NK-92 (cell line): Measurements from ENCODE around the gene PGAP6.
"Not testable (repeated sequence)": the region's sequence is repeated elsewhere in the genome, so short reads cannot be mapped to it uniquely, and the experiment has no call there.

ENCODE experiments used
- DNase-seq: peaks from one replicate; lab custom pipeline; 2025; ENCODE audit not compliant: unreplicated experiment; lab: John Stamatoyannopoulos, UW

PGAP6 gene

GRCh38 chr16:379183-379960, 2.4 kb downstream of the PGAP6 start:
- DNase-seq = no peak

DNA sequence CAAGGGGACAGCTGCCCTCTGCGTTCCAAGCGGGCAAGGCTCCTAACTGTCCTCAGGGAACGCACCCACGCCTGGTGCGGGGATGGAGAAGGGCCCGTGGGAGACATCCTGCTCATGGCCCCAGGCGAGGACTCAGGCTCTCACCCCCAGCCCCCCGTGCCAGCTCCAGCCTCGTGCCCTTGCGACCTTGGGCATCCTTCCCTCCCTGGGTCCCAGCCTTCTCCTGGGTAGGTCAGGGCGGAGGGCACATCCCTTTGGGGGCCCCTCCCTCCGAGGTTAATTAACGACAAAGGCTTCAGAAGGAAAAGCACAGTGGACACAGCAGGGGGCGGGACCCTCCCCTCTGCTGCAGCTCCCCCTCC, 3.0 kb downstream of the PGAP6 start:
- no peak for DNase-seq

DNA sequence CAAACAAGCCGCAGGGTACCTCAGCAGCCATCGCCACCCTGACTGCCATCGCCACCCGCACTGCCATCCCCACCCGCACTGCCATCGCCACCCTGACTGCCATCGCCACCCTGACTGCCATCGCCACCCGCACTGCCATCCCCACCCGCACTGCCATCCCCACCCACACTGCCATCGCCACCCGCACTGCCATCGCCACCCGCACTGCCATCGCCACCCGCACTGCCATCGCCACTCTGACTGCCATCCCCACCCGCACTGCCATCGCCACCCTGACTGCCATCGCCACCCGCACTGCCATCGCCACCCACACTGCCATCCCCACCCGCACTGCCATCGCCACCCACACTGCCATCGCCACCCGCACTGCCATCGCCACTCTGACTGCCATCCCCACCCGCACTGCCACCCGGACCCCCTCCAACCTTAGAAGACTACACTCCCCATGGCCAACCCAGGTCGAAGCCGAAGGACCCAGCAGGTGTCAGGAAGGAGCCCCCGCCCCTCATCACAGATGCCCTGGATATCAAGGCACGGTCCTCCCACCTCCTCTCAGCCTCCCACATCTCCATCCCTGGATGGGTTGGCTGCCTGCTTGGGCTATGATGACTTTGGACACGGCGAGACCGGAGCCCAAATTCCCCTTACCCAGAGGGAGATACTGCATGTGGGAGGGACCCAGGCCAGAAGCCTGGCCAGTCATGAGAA, 3.5 kb downstream of the PGAP6 start:
- DNase-seq = not testable (repeated sequence)

DNA sequence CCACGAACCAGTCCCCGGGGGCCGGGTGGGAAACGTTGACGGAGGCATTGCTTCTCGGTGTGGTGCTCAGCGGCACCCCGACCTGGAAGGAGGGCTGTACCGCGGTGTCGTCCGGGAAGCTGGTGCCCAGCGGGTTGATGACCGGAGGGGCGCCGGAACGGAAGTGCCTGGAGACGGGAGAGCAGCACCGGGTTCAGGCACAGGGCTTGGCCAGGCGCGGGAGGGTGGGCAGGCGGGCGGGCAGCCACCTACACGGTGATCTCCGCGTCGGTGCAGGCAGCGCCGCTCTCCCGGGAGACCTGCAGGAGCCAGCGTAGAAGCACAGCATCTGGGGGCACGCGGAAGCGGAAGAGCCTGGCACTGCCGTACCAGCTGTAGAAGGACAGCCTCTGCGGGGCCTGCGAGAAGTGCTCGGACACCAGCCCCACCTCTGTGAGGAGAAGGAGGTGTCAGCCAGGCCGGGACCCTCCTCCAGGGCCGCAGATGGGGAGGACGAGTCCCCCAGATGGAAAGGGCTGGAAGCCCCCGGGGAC, 4.3 kb downstream of the PGAP6 start:
- DNase-seq = no peak

DNA sequence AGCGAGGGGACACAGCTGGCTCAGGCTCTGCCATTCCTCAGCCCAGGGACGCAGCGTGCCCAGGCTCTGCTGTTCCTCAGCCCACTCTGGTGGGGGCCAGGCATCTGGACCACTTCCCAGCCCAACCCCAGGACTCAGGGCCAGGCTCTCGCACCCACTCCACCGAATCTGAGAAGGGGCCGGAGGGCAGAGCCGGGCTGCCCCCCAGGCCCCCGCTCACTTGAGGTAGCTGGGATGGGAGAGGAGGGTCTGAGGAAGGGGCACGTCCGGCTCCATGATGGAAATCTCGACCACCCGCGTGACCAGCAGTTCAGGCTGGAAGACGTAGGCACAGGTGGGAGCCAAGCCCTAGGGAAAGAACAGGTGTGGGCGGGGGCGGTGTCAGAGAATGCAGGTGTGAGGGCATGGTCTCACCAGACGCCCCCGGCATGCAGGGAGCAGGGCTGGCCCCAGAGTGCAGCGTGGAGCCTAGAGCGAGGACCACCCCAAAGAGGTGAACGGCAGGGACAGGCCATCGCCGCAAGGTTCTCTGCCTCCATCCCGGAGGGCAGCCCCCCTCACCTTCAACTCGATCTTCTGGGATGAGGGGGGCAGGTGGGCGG, 4.9 kb downstream of the PGAP6 start:
- no peak for DNase-seq

DNA sequence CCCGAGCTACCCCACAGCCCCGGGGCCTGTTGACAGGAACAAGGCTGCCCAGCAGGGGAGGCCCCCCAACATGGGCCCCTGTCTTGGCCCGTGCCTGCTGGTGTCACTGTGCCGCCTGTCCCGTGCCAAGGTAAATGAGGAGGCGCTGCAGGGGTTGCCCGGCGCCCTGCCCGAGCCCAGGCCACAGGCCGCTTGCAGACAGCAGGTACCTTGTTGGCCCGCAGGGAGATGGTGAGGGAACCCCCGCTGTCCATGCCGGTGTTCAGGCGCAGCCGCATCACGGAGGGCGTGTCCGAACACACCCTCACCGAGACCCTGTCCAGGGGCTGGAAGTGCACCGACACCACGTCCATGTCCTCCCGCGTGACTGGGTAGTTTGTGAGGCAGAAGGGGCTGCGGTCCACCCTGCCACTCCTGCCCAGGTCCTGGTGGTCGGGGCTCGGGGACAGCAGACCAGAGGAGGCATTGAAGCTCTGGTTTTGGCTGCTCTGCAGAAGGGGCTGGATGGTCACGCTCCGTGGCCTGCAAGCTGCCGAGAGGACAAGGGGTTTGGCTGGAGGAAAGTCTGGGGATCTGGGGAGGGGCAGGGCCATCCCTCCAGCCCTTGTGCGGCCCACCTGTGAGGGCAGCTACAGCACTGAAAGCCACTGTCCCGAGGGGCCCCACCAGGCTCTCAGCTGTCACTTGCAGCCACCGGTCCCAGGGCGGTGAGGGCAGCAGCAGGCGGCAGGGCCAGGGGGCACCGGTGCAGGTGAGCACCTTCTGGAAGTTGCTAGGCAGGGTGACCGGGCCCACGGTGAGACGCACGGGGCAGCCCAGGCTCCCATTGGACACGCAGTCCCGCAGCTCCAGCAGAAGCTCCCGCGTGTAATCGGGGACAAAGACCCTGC, 5.6 kb downstream of the PGAP6 start:
- DNase-seq = no peak

DNA sequence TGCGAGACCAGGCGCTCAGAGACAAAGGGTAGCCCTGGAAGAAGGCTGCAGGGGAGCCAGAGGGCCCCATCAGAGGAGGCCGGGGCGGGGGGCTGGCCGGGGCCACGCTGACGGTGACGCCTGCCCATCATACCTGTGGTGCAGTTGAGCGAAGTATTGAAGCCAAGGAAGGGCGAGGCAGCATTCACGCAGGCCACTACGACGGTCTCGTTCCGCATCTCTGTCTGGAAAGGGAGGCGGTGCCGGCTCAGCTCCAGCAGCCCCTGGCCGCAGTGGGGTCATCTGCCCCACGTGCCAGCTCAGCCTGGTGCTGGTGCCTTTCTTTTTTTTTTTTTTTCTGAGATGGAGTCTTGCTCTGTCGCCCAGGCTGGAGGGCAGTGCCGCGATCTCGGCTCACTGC, 6.6 kb downstream of the PGAP6 start:
- DNase-seq = no peak

DNA sequence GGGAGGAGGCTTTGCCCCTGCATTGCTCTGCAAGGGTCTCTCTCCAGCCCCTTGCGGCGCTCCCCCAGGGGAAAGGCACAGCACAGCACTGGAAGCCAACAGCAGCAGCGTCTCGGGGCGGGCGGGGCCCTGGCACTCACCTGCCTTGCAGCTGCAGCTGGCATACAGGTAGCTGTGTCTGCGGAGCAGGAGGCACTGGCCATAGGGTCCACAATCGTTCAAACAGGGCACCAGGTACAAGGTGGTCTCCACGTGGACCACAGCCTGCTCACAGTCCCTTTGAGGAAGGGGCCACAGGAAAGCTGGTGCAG, 7.2 kb downstream of the PGAP6 start:
- DNase-seq = no peak

- no peak for DNase-seq
Measured at GRCh38 chr16:373848-374615, 7.7 kb downstream of the PGAP6 start.

GRCh38 chr16:373020-373598, 8.7 kb downstream of the PGAP6 start:
- no peak for DNase-seq

GRCh38 chr16:372302-372983, 9.3 kb downstream of the PGAP6 start:
- DNase-seq = no peak

DNA sequence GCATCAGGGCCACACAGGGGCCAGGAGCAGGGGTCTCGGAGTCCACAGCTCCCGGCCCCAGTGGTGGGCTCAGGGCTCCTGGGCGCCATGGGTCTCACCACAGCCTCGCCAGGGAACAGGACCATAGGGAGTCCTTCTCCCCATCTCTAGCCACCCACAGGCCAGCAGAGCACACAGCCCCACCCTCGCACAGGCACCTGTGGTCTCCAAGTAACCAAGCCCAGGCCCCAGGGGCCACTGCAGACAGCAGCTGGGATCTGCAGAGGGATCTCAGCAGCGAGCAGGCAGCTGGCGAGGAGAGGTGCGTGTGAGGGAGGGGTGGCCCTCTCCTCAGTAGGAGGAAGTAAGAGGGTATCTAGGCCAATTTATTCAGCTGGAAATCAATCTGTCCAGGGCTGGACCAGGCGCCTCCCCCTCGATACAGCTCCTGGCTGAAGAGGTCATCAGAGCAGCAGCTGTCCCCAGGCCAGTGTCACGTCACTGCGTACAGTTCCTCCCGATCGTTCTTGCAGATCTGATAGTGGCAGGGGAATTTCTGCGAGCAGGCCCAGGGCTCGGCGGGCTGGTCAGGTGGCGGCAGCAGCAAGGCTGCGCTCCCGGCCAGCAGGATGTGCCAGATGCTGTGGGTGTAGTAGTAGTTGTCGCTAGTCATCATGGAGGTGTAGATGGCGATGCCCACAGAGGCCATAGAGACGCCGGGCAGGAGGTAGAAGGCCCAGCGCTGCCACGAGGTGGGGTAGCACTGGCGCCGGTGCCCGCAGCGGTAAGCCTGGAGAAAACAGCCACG, 10.1 kb downstream of the PGAP6 start:
- DNase-seq = no peak

DNA sequence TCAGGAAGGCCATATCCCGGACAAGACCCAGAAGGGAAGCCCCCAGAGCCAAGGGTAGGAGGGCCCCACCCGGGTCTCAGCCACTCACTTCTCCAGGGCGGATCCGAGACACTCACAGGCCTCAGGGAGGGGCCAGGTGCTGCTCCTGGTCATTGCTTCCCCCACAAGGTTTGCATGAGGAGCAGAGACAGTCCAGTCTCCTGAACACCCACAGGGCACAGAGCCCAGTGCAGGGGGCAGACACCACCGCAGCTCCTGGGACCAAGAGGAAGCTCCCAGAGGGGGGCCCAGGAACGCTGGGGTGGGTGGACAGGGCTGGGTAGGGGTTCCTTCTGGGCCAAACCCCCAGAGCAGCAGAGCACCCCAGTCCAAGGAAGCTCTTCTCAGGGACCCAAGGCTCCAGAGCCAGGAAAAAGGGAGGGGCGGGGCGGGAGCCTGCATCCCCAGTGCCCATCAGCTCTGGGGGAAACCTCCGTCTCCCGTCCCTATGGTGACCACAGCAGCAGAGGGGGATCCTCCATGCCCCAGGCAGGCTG, 10.7 kb downstream of the PGAP6 start:
- no peak for DNase-seq

GRCh38 chr16:370443-370842, 11.3 kb downstream of the PGAP6 start, which contains the start of gene MRPL28:
Gene MRPL28 (minus strand): TSS chr16:370538. CDS start chr16:370218, 320 bp downstream.
- DNase-seq = peak; percentile 50

DNA sequence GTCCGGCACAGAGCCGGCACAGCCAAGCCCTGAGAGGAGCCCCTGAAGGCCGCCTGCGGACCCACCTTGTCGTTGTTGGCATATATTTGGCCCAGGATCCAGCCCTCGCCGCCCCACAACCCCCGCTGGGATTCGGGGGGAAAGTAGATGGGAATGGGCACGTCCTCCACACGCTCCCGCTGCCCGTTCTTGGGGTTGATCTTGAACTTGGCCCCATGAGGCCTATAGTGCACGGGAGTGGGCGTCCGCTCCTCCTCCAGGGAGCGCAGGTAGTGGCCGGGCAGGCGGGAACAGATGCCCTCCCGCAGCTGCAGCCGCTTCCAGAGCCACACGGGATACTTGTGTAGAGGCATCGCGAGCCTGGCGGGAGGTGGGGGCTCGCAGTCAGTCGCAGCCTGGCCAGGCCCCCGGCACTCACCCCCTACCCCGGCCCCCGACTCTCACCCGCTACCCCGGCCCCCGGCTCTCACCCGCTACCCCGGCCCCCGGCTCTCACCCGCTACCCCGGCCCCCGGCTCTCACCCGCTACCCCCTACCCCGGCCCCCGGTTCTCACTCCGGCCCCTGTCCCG, 11.8 kb downstream of the PGAP6 start:
- no peak for DNase-seq

- no peak for DNase-seq
Measured at GRCh38 chr16:369275-369865, 12.4 kb downstream of the PGAP6 start.

DNA sequence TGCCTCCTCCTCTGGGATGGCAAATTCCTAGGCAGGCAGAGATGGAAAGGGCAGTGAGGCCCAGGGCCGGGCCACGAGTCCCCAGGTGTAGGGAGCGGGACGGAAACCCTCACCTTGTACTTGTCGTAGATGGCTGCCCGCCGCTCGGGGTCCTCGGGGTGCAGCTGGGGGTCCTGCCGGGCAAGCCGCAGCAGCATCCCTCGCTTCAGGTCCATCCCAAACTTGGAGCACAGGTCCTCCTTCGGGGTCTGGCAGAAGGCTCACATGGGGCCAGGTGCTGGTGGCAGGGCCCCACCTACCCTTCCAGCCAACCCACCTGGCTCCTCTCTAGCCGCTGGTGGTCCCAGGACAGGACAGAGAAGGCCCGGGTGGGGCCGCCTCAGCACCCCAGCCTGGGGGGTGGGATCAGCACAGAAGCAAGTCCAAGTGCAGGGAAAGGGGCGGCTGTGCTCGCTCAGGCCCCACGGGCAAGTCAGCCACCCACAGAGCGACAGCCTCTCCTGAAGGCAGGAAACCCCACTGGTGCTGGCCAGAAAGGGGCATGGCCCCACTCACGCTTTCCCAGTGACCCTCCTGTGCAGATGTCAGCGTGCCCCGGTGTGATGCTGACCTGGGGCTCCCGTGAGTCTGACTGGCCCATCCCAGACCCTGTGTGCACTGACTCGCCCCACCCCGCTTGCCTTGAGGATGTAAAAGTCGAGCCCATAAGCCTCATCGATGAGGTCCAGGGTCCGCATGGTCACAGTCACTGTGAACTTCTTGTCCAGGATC, 13.2 kb downstream of the PGAP6 start:
- no peak for DNase-seq
